T-cell (primary cell): ENCODE data around the gene TIAM2. TPM values are rescaled to one million over a fixed set of nuclear protein-coding genes. Genes with fewer than 3 reads are reported as not detected.
A peak's percentile ranks its signal among the peaks of the same experiment; 100 is the strongest.

Experiments used
- ATAC-seq, 4 experiments: fragments of 200-7000 bp in 3 of 4; fragments of 150-1000 bp in 1 of 4; cut with Tn5 transposase; replicated peaks in 1 of 4; 1 replicate in 3 of 4; 2 replicates in 1 of 4; pipeline ENCODE4 v1.10.0; 2021; ENCODE audit warnings: moderate library complexity in 3 of 4, mild to moderate bottlenecking in 2 of 4, moderate number of reproducible peaks in 1 of 4
- CTCF ChIA-PET, 2 donors: fragments of 300-600 bp; sonication (Branson Sonifier 250); formaldehyde crosslinking; loops; one replicate each; lab custom pipeline; 2022; ENCODE audit warnings: antibody characterized with exemption in 2 of 2; lab: Charles Lee
- POLR2A ChIA-PET, 2 donors: fragments of 300-600 bp; sonication (Branson Sonifier 250); formaldehyde crosslinking; loops; one replicate each; lab custom pipeline; 2022; ENCODE audit warnings: antibody characterized with exemption in 2 of 2; lab: Charles Lee
- DNase-seq, 35 experiments: peaks; one replicate each; pipeline versions ENCODE4 v3.0.0 to v3.0.0-alpha.2; 2013 to 2023
- H3K27ac ChIP-seq: one replicate; pipeline ENCODE4 v1.5.1; 2013; ENCODE audit warnings: low read length
- H3K27me3 ChIP-seq, 2 experiments: replicated peaks in 1 of 2; 1 replicate in 1 of 2; 2 replicates in 1 of 2; pipeline versions ENCODE4 v1.6.1 to v1.7.0; 2013; ENCODE audit warnings: low read length in 1 of 2, mixed read lengths in 1 of 2; ENCODE audit not compliant: control insufficient read depth in 2 of 2, insufficient read depth in 2 of 2; ENCODE audit errors: extremely low read depth in 1 of 2
- H3K36me3 ChIP-seq, 2 donors: 1 replicate in 1 of 2; 2 replicates in 1 of 2; pipeline versions ENCODE4 v1.6.1 to v1.7.0; 2013; ENCODE audit warnings: low read length in 1 of 2; ENCODE audit not compliant: control insufficient read depth in 2 of 2, insufficient read depth in 1 of 2; ENCODE audit errors: extremely low read depth in 1 of 2
- H3K4me1 ChIP-seq, 2 experiments: 1 replicate in 1 of 2; 2 replicates in 1 of 2; pipeline versions ENCODE4 v1.6.1 to v1.7.0; 2013; ENCODE audit warnings: low read length in 2 of 2, mixed read lengths in 1 of 2; ENCODE audit not compliant: insufficient read depth in 2 of 2, control insufficient read depth in 1 of 2; ENCODE audit errors: extremely low read depth in 1 of 2
- H3K4me3 ChIP-seq, 2 donors: 1 replicate in 1 of 2; 2 replicates in 1 of 2; pipeline versions ENCODE4 v1.5.1 to v1.7.0; 2013; ENCODE audit warnings: mild to moderate bottlenecking in 2 of 2, low read length in 1 of 2, moderate library complexity in 1 of 2; ENCODE audit not compliant: control insufficient read depth in 1 of 2; ENCODE audit errors: extremely low read depth in 1 of 2
- H3K9me3 ChIP-seq: 2 replicates; pipeline ENCODE4 v1.7.0; 2013
- H3K27ac Mint-ChIP-seq, 2 donors: one replicate each; pipeline ENCODE4 v1.8.0; 2020 to 2021; ENCODE audit warnings: mild to moderate bottlenecking in 2 of 2, mixed read lengths in 2 of 2
- H3K27me3 Mint-ChIP-seq, 2 donors: one replicate each; pipeline ENCODE4 v1.8.0; 2021 to 2022; ENCODE audit warnings: mixed read lengths in 2 of 2
- H3K36me3 Mint-ChIP-seq: one replicate; pipeline ENCODE4 v1.8.0; 2021; ENCODE audit warnings: mixed read lengths
- H3K4me1 Mint-ChIP-seq, 3 donors: one replicate each; pipeline ENCODE4 v1.8.0; 2020 to 2022; ENCODE audit warnings: mixed read lengths in 3 of 3, mild to moderate bottlenecking in 1 of 3
- H3K4me3 Mint-ChIP-seq, 3 donors: one replicate each; pipeline ENCODE4 v1.8.0; 2020 to 2022; ENCODE audit warnings: mild to moderate bottlenecking in 3 of 3, mixed read lengths in 3 of 3, moderate library complexity in 3 of 3
- H3K9me3 Mint-ChIP-seq, 3 donors: one replicate each; pipeline ENCODE4 v1.8.0; 2020 to 2022; ENCODE audit warnings: mixed read lengths in 3 of 3
- WGBS: methylation state at CpG from one replicate; pipeline ENCODE4 v1.1.5; 2013; ENCODE audit warnings: missing lambda C conversion rate; ENCODE audit not compliant: insufficient coverage; 5-methylcytosine and 5-hydroxymethylcytosine counted together
- total RNA-seq, 35 experiments: library from RNA in 6 of 35; stranded (reverse) in 6 of 35; fragments of 120-200 nt in 1 of 35; gene quantifications; one replicate each; pipeline versions ENCODE4 v1.2.1 to v1.2.4 and lab custom pipeline; 2013 to 2026

Gene TIAM2
- total RNA-seq, 5 donors from 2014 or later (not counting 1 experiment from before 2014, with no cell fraction given) = 4.6 to 7.1 (median 6.8) TPM

- ATAC-seq = no peak
- Histone ChIP-seq H3K36me3 (peaks cover 7 to 42% of the 10 kb centered on the region in 2 donors), H3K4me1 (no peaks in the 10 kb centered on the region), H3K27me3 (no peaks in the 10 kb centered on the region), H3K4me3 (no peak overlapping the region), H3K9me3 (no peaks in the 10 kb centered on the region), H3K27ac (no peak overlapping the region)
- H3K36me3 Mint-ChIP-seq = peaks cover 51% of the 10 kb centered on the region
- H3K27ac Mint-ChIP-seq = peak overlapping the region in 1 of 2 donors; percentile 34
- CTCF ChIA-PET = interaction anchor here in 1 of 2 donors (0.6 kb wide), 1 partner anchor 9 kb away, joined by 3 read pairs; no protein-coding TSS in a partner anchor
- DNase-seq = no peak
- 85% methylated on average over 2 of the region's 5 CpGs for WGBS
- POLR2A ChIA-PET = no interaction called here
- no peak overlapping the region for H3K4me3 Mint-ChIP-seq
- H3K9me3 Mint-ChIP-seq = no peaks in the 10 kb centered on the region
- H3K4me1 Mint-ChIP-seq = peaks cover 12 to 25% (median 12%) of the 10 kb centered on the region in 3 donors
- no peaks in the 10 kb centered on the region for H3K27me3 Mint-ChIP-seq
Observed at GRCh38 chr6:155278319-155279049, 283.4 kb downstream of the TIAM2 start.

GRCh38 chr6:155284775-155285174, 289.7 kb downstream of the TIAM2 start:
- CTCF ChIA-PET = no interaction called here
- H3K27ac Mint-ChIP-seq = no peak overlapping the region
- DNase-seq (no peak), ATAC-seq (no peak)
- H3K4me3 Mint-ChIP-seq = no peak overlapping the region
- peaks cover 0 to 33% of the 10 kb centered on the region in 2 donors for H3K36me3 ChIP-seq
- H3K9me3 Mint-ChIP-seq = no peaks in the 10 kb centered on the region
- H3K27ac ChIP-seq = no peak overlapping the region
- H3K9me3 ChIP-seq = no peaks in the 10 kb centered on the region
- WGBS = no CpG with 5 or more reads among the region's 4 CpGs
- no peaks in the 10 kb centered on the region for H3K27me3 ChIP-seq
- no peak overlapping the region for H3K4me3 ChIP-seq
- H3K27me3 Mint-ChIP-seq = no peaks in the 10 kb centered on the region
- H3K36me3 Mint-ChIP-seq = peaks cover 57% of the 10 kb centered on the region
- peaks cover 8 to 15% (median 9%) of the 10 kb centered on the region in 3 donors for H3K4me1 Mint-ChIP-seq
- POLR2A ChIA-PET = no interaction called here
- no peaks in the 10 kb centered on the region for H3K4me1 ChIP-seq

- peaks cover 64% of the 10 kb centered on the region for H3K36me3 Mint-ChIP-seq
- no peaks in the 10 kb centered on the region for H3K27me3 Mint-ChIP-seq
- Histone ChIP-seq H3K4me3 (no peak overlapping the region), H3K27me3 (no peaks in the 10 kb centered on the region), H3K36me3 (peaks cover 0 to 40% of the 10 kb centered on the region in 2 donors), H3K4me1 (no peaks in the 10 kb centered on the region), H3K27ac (no peak overlapping the region), H3K9me3 (no peaks in the 10 kb centered on the region)
- POLR2A ChIA-PET = no interaction called here
- H3K4me3 Mint-ChIP-seq = no peak overlapping the region
- no peaks in the 10 kb centered on the region for H3K9me3 Mint-ChIP-seq
- CTCF ChIA-PET = interaction anchor here in 1 of 2 donors (0.6 kb wide), 1 partner anchor 165 kb away, joined by 4 read pairs; no protein-coding TSS in a partner anchor
- no peak overlapping the region for H3K27ac Mint-ChIP-seq
- ATAC-seq (no peak), DNase-seq (no peak)
- peaks cover 8 to 17% (median 16%) of the 10 kb centered on the region in 3 donors for H3K4me1 Mint-ChIP-seq
- no CpG with 5 or more reads among the region's 2 CpGs for WGBS
Observed at GRCh38 chr6:155287762-155288161, 292.6 kb downstream of the TIAM2 start.

- DNase-seq (no peak), ATAC-seq (no peak)
- H3K4me3 Mint-ChIP-seq = no peak overlapping the region
- Histone ChIP-seq H3K27me3 (no peaks in the 10 kb centered on the region), H3K4me1 (no peaks in the 10 kb centered on the region), H3K36me3 (peaks cover 0 to 24% of the 10 kb centered on the region in 2 donors), H3K9me3 (no peaks in the 10 kb centered on the region), H3K4me3 (no peak overlapping the region), H3K27ac (no peak overlapping the region)
- no peaks in the 10 kb centered on the region for H3K27me3 Mint-ChIP-seq
- no peak overlapping the region for H3K27ac Mint-ChIP-seq
- POLR2A ChIA-PET = no interaction called here
- CTCF ChIA-PET = no interaction called here
- peaks cover 62% of the 10 kb centered on the region for H3K36me3 Mint-ChIP-seq
- peaks cover 8 to 21% (median 15%) of the 10 kb centered on the region in 3 donors for H3K4me1 Mint-ChIP-seq
- H3K9me3 Mint-ChIP-seq = no peaks in the 10 kb centered on the region
- 100% methylated on average over 2 of the region's 5 CpGs for WGBS
Observed at GRCh38 chr6:155290491-155290890, 295.4 kb downstream of the TIAM2 start.

GRCh38 chr6:155291291-155291690, 296.2 kb downstream of the TIAM2 start:
- no peak overlapping the region for H3K4me3 Mint-ChIP-seq
- Histone ChIP-seq H3K27me3 (no peaks in the 10 kb centered on the region), H3K4me3 (no peak overlapping the region), H3K4me1 (no peaks in the 10 kb centered on the region), H3K9me3 (no peaks in the 10 kb centered on the region), H3K27ac (no peak overlapping the region), H3K36me3 (peaks cover 0 to 30% of the 10 kb centered on the region in 2 donors)
- no peaks in the 10 kb centered on the region for H3K9me3 Mint-ChIP-seq
- H3K36me3 Mint-ChIP-seq = peaks cover 60% of the 10 kb centered on the region
- DNase-seq (no peak), ATAC-seq (no peak)
- POLR2A ChIA-PET = no interaction called here
- no peak overlapping the region for H3K27ac Mint-ChIP-seq
- H3K27me3 Mint-ChIP-seq = no peaks in the 10 kb centered on the region
- CTCF ChIA-PET = no interaction called here
- no CpG with 5 or more reads among the region's 3 CpGs for WGBS
- H3K4me1 Mint-ChIP-seq = peaks cover 8 to 21% (median 13%) of the 10 kb centered on the region in 3 donors

- H3K36me3 ChIP-seq = peaks cover 0 to 41% of the 10 kb centered on the region in 2 donors
- no peaks in the 10 kb centered on the region for H3K9me3 ChIP-seq
- Mint-ChIP-seq H3K4me3 (no peak overlapping the region), H3K27ac (no peak overlapping the region), H3K4me1 (peaks cover 7 to 20% (median 9%) of the 10 kb centered on the region in 3 donors), H3K36me3 (peaks cover 66% of the 10 kb centered on the region), H3K9me3 (no peaks in the 10 kb centered on the region), H3K27me3 (no peaks in the 10 kb centered on the region)
- DNase-seq (no peak), ATAC-seq (no peak)
- ChIA-PET POLR2A (no interaction called here), CTCF (interaction anchor here in 1 of 2 donors (0.6 kb wide), 1 partner anchor 120 kb away, joined by 3 read pairs; no protein-coding TSS in a partner anchor)
- 85% methylated on average over 4 of the region's 5 CpGs for WGBS
- no peaks in the 10 kb centered on the region for H3K27me3 ChIP-seq
- no peak overlapping the region for H3K4me3 ChIP-seq
- no peaks in the 10 kb centered on the region for H3K4me1 ChIP-seq
- no peak overlapping the region for H3K27ac ChIP-seq
Observed at GRCh38 chr6:155292711-155293110, 297.6 kb downstream of the TIAM2 start.
